NB4 (cell line): ENCODE data around the gene CLTCL1.
"Not testable (repeated sequence)": the region's sequence is repeated elsewhere in the genome, so short reads cannot be mapped to it uniquely, and the experiment has no call there.

Source experiments
- MYC ChIP-seq: IDR thresholded peaks from 2 replicates; pipeline ENCODE4 v1.6.1; 2011; ENCODE audit warnings: low read depth, low read length
- POLR2A ChIP-seq: IDR thresholded peaks from 2 replicates; pipeline ENCODE4 v1.6.1; 2011; ENCODE audit warnings: mild to moderate bottlenecking; ENCODE audit not compliant: insufficient read length; ENCODE audit errors: extremely low read depth
- TF ChIP-seq, protein P1 (sequence below): IDR thresholded peaks from one replicate; pipeline ENCODE4 v1.5.1; 2012; ENCODE audit warnings: low read depth, low read length
- TF ChIP-seq, protein P2 (sequence below): IDR thresholded peaks from 2 replicates; pipeline ENCODE4 v1.6.1; 2011; ENCODE audit warnings: low read depth, low read length

DNA sequence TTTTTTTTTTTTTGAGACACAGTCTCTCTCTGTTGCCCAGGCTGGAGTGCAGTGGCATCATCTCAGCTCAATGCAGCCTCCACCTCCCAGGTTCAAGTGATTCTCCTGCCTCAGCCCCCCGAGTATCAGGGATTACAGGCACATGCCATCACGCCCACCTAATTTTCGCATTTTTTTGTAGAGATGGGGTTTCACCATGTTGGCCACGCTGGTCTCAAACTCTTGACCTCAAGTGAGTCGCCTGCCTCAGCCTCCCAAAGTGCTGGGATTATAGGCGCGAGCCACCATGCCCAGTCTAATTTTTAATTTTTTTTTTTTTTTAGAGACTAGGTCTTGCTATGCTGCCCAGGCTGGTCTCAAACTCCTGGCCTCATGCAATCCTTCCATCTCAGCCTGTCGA, 35.2 kb downstream of the CLTCL1 start:
- TF ChIP-seq, protein P1, sequence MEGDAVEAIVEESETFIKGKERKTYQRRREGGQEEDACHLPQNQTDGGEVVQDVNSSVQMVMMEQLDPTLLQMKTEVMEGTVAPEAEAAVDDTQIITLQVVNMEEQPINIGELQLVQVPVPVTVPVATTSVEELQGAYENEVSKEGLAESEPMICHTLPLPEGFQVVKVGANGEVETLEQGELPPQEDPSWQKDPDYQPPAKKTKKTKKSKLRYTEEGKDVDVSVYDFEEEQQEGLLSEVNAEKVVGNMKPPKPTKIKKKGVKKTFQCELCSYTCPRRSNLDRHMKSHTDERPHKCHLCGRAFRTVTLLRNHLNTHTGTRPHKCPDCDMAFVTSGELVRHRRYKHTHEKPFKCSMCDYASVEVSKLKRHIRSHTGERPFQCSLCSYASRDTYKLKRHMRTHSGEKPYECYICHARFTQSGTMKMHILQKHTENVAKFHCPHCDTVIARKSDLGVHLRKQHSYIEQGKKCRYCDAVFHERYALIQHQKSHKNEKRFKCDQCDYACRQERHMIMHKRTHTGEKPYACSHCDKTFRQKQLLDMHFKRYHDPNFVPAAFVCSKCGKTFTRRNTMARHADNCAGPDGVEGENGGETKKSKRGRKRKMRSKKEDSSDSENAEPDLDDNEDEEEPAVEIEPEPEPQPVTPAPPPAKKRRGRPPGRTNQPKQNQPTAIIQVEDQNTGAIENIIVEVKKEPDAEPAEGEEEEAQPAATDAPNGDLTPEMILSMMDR, result not testable (repeated sequence)
- not testable (repeated sequence) for TF ChIP-seq POLR2A, MYC
- TF ChIP-seq, protein P2, sequence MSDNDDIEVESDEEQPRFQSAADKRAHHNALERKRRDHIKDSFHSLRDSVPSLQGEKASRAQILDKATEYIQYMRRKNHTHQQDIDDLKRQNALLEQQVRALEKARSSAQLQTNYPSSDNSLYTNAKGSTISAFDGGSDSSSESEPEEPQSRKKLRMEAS, result not testable (repeated sequence)
